Small intestine (tissue), 7 donors: ENCODE measurements around the gene SARDH. TPM values are rescaled to one million over a fixed set of nuclear protein-coding genes. Genes with fewer than 3 reads are reported as not detected.

Source experiments
- DNase-seq, 2 donors: peaks; one replicate each; pipeline versions ENCODE4 v3.0.0 to v3.0.0-alpha.2; 2013
- FAIRE-seq: peaks from 2 replicates; lab custom pipeline; 2012; peaks lifted over from hg19 to GRCh38; lab: Jason Lieb, UNC
- H3K27ac ChIP-seq, 3 donors: one replicate each; pipeline ENCODE4 v1.5.1; 2013; ENCODE audit warnings: low read length in 2 of 3, mild to moderate bottlenecking in 2 of 3, control low read depth in 1 of 3, inconsistent platforms in 1 of 3, low read depth in 1 of 3, moderate library complexity in 1 of 3
- H3K27me3 ChIP-seq, 3 donors: one replicate each; pipeline ENCODE4 v1.6.1; 2013; ENCODE audit warnings: low read length in 3 of 3, inconsistent platforms in 1 of 3; ENCODE audit not compliant: control insufficient read depth in 3 of 3, insufficient read depth in 3 of 3
- H3K36me3 ChIP-seq, 3 donors: one replicate each; pipeline ENCODE4 v1.6.1; 2013; ENCODE audit warnings: low read length in 3 of 3, inconsistent platforms in 1 of 3, low read depth in 1 of 3, mild to moderate bottlenecking in 1 of 3, moderate library complexity in 1 of 3; ENCODE audit not compliant: control insufficient read depth in 3 of 3, insufficient read depth in 2 of 3
- H3K4me1 ChIP-seq, 3 donors: one replicate each; pipeline ENCODE4 v1.6.1; 2013; ENCODE audit warnings: low read length in 2 of 3, inconsistent platforms in 1 of 3, low read depth in 1 of 3, mild to moderate bottlenecking in 1 of 3, moderate library complexity in 1 of 3; ENCODE audit not compliant: control insufficient read depth in 3 of 3, insufficient read depth in 2 of 3
- H3K4me3 ChIP-seq, 3 donors: one replicate each; pipeline ENCODE4 v1.5.1; 2013; ENCODE audit warnings: low read length in 3 of 3, control low read depth in 1 of 3, inconsistent platforms in 1 of 3, low read depth in 1 of 3, mild to moderate bottlenecking in 1 of 3, moderate library complexity in 1 of 3
- H3K9me3 ChIP-seq, 2 donors: one replicate each; pipeline ENCODE4 v1.6.1; 2013; ENCODE audit warnings: low read depth in 1 of 2, low read length in 1 of 2; ENCODE audit not compliant: control insufficient read depth in 2 of 2, insufficient read depth in 1 of 2
- WGBS, 3 donors: extraction: QIAGEN DNeasy Blood & Tissue Kit; methylation state at CpG; one replicate each; pipeline ENCODE4 v1.1.7; 2013; 5-methylcytosine and 5-hydroxymethylcytosine counted together
- polyA plus RNA-seq, 4 donors: library from polyadenylated mRNA; stranded (reverse) in 3 of 4; unstranded in 1 of 4; fragments of 200-250 nt in 3 of 4; fragments of 120-200 nt in 1 of 4; gene quantifications; one replicate each; pipeline versions ENCODE4 v1.2.1 to v1.2.3, GENCODE V29; 2013
- donor health status: healthy with polysubstance abuse.
- donor health status: control.
- donor health status: control.
- donor health status: Bipolar disorder and iron deficiency.
- donor health status: healthy.

SARDH gene
- polyA plus RNA-seq, 4 donors = 0.51 to 2.6 (median 0.54) TPM; not detected in 1

DNA sequence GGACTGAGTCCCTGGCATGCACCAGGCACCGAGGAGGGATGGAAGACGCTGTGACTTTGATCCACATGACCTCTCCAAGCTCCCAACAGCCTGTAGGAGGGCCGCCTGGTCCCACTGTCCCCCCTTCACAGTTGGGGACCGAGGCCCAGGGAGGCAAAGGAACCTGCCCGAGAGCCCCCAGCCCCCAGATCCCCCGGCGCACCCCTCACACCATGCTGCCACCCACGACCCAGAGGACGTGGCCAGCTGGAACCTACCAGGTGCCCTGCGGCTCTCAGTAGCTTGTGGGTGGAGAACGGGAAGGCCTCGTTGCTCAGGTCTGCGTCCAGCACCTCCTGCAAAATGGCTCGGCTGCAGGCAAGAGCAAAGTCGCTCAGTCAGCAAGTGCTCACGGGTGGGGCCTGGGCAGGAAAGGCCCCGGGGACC lies 53.2 kb downstream of the SARDH start:
- DNase-seq (no peak), FAIRE-seq (no peak)
- peaks cover 0 to 3% (median 0%) of the 10 kb centered on the region in 3 donors for H3K36me3 ChIP-seq
- 69 to 86% (median 73%) methylated on average over 15 to 17 of the region's 17 CpGs for WGBS, 3 donors
- H3K27ac ChIP-seq = no peak overlapping the region
- peaks cover 0 to 2% (median 0%) of the 10 kb centered on the region in 3 donors for H3K27me3 ChIP-seq
- H3K4me1 ChIP-seq = peaks cover 0 to 12% (median 0%) of the 10 kb centered on the region in 3 donors
- no peak overlapping the region for H3K4me3 ChIP-seq
- H3K9me3 ChIP-seq = no peaks in the 10 kb centered on the region

DNA sequence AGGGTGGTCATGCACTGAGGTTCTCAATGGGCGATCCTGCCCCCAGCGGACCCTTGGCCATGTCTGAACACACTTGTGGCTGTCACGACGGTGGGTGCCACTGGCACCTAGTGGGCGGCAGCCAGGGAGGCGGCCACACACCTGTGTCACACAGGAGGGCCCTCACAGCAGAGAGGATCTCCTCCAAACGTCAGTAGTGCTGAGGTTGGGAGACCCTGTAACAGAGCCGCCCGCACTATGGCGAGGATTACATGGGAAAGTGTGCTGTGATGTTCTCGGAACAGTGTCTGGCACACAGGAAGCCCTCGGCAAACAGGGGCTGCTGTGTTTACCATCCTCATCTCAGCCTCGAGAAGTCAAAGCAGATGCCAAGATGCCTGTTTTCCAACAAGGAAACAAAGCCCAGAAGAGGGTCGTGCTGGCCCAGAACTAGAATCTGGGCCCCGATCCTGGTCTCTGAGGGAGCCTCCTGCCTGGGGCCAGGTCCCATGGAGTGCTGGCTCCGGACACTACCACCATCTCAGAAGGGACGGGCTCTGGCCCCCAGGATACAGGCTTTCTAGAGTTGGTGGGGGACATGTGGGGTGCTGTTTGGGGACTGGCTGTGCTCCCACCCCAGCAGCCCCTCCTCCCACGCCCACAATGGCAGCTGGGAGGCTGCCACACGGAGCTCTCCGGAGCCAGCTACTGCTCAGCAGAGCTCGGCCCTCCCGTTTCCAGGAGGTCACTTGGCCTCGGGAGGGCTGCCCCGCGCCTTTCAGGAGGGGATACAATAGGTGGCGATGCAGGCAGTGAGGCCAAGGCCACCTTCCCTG lies 53.8 kb downstream of the SARDH start:
- FAIRE-seq = no peak
- peak overlapping the region; percentile 28 to 86 (median 71) for H3K27ac ChIP-seq
- peaks cover 0 to under 1% (median 0%) of the 10 kb centered on the region in 3 donors for H3K36me3 ChIP-seq
- H3K4me3 ChIP-seq = no peak overlapping the region
- peak in 1 of 2 donors; percentile 11 for DNase-seq
- H3K27me3 ChIP-seq = peaks cover 0 to 2% (median 0%) of the 10 kb centered on the region in 3 donors
- H3K9me3 ChIP-seq = no peaks in the 10 kb centered on the region
- H3K4me1 ChIP-seq = peaks cover 0 to 12% (median 0%) of the 10 kb centered on the region in 3 donors
- WGBS, 3 donors = 66 to 68% (median 67%) methylated on average over 26 of the region's 26 CpGs

DNA sequence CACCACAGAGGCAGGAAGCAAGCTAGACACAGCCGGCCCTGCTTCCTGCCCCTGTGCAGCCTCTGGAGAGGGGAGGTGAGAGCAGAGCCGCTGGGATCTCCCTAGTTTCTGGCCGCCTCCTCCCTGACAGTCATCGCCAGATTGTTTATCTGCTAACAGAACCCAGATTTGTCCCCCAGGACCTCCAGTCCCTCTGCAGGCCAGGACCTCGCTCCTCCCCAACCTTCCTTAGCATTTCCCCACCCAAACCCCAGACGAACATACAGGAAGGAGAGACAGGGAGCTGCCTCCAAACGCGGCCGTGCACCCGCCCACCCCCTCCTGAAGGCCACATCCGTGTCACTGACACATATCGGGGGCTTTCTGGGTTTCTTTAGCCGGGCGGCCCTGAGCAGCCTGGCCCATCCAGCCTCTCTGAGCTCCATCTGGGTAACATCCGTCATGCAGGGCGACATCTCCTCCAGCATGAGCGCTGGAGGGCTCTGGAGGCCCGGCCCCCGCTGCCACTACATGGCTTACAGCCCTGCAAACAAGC lies 54.5 kb downstream of the SARDH start:
- peak; percentile 26 to 59 for DNase-seq

DNA sequence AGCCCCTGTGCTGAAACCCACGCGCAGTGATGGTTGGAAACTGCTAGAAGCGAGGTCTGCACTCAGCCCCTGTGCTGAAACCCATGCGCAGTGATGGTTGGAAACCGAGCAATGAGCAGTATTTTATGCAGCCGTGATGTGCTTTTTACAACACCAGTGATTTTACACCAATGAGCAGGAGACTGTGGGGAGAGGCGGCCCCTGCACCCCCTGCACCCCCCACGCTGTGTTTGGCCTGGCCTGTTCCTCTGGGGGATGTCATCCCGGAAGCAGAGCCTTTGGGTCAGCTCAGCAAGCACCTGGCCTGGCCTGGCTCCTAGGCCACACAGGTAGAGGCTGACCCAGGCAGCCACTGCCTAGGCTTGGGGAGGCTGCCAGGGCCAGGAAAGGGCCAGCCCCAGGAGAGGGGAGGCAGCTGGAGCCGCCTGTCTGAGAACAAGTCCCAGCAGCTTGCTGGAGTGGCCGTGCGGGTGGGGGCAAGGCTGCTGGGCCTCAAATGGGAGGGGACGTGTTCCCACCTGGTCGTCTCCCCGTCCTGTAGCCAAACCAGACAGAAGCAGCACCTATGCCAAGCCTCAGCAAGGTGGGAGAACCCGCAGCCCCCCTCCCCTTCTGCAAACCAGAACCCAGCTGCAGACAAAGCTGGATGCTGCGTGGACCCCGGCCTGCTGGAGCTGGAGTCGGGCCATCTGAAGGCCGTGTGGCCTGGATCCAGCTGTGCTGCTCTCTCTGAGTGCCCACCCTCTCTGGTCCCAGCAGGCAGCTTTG lies 55.1 kb downstream of the SARDH start:
- Histone ChIP-seq H3K36me3 (no peaks in the 10 kb centered on the region), H3K27ac (peak overlapping the region; percentile 28 to 86 (median 71)), H3K4me1 (peaks cover 0 to 12% (median 0%) of the 10 kb centered on the region in 3 donors), H3K9me3 (no peaks in the 10 kb centered on the region), H3K4me3 (no peak overlapping the region), H3K27me3 (peaks cover 0 to 2% (median 0%) of the 10 kb centered on the region in 3 donors)
- WGBS, 3 donors = 64 to 77% (median 70%) methylated on average over 16 to 20 of the region's 20 CpGs
- DNase-seq (peak; percentile 7 to 16), FAIRE-seq (no peak)

More for the DNA sequence above, 54.5 kb downstream of the SARDH start:
- H3K27ac ChIP-seq = peak overlapping the region; percentile 28 to 86 (median 71)
- WGBS, 3 donors = 40 to 65% (median 57%) methylated on average over 18 to 19 of the region's 19 CpGs
- H3K9me3 ChIP-seq = no peaks in the 10 kb centered on the region
- no peak overlapping the region for H3K4me3 ChIP-seq
- peaks cover 0 to 12% (median 0%) of the 10 kb centered on the region in 3 donors for H3K4me1 ChIP-seq
- peaks cover 0 to 2% (median 0%) of the 10 kb centered on the region in 3 donors for H3K27me3 ChIP-seq
- no peaks in the 10 kb centered on the region for H3K36me3 ChIP-seq
- FAIRE-seq = no peak

DNA sequence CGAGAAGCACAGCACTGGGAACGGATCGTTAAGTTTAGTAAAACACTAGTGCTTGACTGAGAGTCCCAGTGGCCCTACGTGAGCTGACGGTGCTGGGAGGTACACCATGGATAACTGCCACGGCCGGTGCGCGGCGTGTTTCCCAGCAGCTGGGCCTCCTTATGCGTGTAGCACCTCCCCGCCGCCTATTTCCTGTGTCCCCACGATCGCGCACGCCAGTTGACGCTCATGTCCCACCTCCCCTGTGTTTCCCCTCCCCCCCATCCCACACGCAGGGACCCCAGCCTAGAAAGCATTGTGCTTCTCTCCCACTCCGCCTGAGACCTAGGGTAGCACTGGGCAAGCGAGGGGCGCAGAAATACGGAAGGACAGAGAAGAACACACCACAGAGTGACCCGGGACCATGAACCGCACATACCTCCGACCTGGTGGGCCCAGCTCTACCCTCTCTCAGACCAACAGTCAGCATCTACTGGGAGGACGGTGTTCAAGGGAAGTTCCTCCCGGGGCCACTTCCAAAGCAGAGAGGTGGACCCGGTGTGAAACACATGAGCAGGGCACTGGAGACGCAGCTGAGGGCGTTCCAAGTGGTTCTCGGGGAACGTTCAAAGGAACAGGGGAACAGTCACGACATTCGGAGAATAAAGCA lies 56.4 kb downstream of the SARDH start:
- Histone ChIP-seq H3K27ac (no peak overlapping the region), H3K27me3 (no peaks in the 10 kb centered on the region), H3K4me1 (peaks cover 0 to 12% (median 0%) of the 10 kb centered on the region in 3 donors), H3K4me3 (no peak overlapping the region), H3K9me3 (no peaks in the 10 kb centered on the region), H3K36me3 (no peaks in the 10 kb centered on the region)
- 91 to 92% (median 92%) methylated on average over 35 of the region's 35 CpGs for WGBS, 3 donors
- FAIRE-seq = no peak
- DNase-seq = no peak

DNA sequence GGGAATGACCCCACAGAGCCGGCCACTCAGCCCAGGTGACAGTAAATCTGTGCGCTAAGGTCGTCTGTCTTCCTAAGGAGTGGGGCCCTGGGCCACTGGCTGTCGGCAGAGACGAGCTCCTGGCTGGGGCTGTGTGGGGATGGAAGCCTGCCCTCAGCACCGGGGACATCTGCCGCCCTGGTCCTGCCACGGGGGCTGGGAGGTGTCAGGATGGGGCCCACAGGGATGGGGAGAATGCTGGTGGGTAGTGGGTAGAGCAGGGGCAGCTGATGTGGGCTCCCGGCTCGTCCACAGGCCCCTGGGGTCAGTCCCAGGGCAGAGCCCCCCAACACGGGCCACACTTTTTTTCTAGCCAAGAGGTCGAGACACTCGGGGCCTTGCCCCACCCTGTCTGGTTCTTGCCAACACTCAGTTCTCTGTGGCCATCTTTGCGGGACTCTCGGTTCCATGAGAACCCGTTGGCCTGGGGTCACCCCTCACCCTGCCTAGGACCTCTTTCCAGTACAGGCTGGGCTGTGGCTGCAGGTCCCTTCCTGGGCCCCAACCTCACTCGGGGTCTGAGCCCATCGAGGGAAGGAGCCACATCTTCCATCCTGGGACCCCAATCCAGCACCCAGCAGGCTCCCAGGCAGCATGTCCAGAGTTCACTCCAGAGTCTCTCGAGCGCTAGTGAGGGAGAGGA lies 57.0 kb downstream of the SARDH start:
- FAIRE-seq (no peak), DNase-seq (no peak)
- 76 to 86% (median 84%) methylated on average over 20 of the region's 20 CpGs for WGBS, 3 donors
- H3K27me3 ChIP-seq = no peaks in the 10 kb centered on the region
- no peak overlapping the region for H3K4me3 ChIP-seq
- H3K27ac ChIP-seq = no peak overlapping the region
- H3K36me3 ChIP-seq = no peaks in the 10 kb centered on the region
- H3K9me3 ChIP-seq = no peaks in the 10 kb centered on the region
- H3K4me1 ChIP-seq = peaks cover 0 to 12% (median 0%) of the 10 kb centered on the region in 3 donors

DNA sequence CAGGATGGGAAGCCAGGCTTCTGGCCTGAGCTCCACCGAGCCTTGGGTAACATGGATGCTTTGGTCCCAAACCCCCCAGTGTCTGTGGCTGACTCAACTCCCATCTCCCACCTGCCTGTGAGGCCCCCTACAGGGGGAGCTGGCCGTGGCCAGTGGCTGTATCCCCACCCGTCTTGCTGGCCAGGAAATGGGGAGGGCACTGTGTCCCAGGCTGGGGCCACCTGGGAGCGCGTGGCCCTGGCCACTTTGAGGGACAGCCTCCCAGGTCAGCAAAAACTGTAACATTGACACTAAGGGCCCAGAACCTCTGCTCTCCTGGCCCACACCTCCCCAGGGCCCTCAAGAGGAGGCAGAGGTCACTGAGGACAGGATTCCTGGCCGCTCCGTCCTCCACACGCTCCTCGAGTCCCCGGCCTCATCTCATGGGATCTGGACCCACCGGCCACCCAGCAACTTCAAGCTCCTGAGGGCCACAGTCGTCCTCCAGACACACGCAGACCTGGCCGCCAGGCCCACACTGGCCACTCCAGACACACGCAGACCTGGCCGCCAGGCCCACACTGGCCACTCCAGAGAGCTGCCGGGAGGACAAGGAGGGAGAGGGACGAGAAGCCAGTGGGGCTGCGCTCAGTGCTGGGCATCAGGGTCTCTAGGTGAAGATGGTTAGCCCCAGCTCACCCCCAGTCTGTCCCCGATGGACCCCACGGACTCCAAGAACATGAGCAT lies 57.7 kb downstream of the SARDH start:
- DNase-seq (no peak), FAIRE-seq (no peak)
- WGBS, 3 donors = 83 to 88% (median 87%) methylated on average over 21 of the region's 21 CpGs
- Histone ChIP-seq H3K9me3 (no peaks in the 10 kb centered on the region), H3K27me3 (no peaks in the 10 kb centered on the region), H3K4me3 (no peak overlapping the region), H3K4me1 (peaks cover 0 to 12% (median 0%) of the 10 kb centered on the region in 3 donors), H3K27ac (no peak overlapping the region), H3K36me3 (no peaks in the 10 kb centered on the region)
